Upper lobe of right lung (tissue), 1 donor: Measurements from ENCODE around the gene CHSY3. TPM values are rescaled to one million over a fixed set of nuclear protein-coding genes. Genes with fewer than 3 reads are reported as not detected.

ENCODE experiments used
- ATAC-seq: fragments of 200-7000 bp; cut with Tn5 transposase; one replicate; pipeline ENCODE4 v1.9.1; 2020; ENCODE audit warnings: mild to moderate bottlenecking, moderate library complexity
- DNase-seq: peaks from one replicate; pipeline ENCODE4 v3.0.0-alpha.2; 2020
- H3K27ac ChIP-seq: fragments of 200-600 bp; one replicate; pipeline ENCODE4 v1.8.0; 2022
- H3K27me3 ChIP-seq: fragments of 200-600 bp; one replicate; pipeline ENCODE4 v1.8.0; 2022; ENCODE audit warnings: mild to moderate bottlenecking
- H3K36me3 ChIP-seq: fragments of 200-600 bp; one replicate; pipeline ENCODE4 v1.8.0; 2022
- H3K4me1 ChIP-seq: fragments of 200-600 bp; one replicate; pipeline ENCODE4 v1.8.0; 2022
- H3K4me3 ChIP-seq: fragments of 200-600 bp; one replicate; pipeline ENCODE4 v1.8.0; 2022; ENCODE audit warnings: mild to moderate bottlenecking
- H3K9me3 ChIP-seq: fragments of 200-600 bp; one replicate; pipeline ENCODE4 v1.8.0; 2022
- intact Hi-C: fragments of 100-400 bp; cut with DNase I; formaldehyde crosslinking; loops from one replicate; pipeline ENCODE4 v1.11.0; 2022
- total RNA-seq: library from RNA; stranded (reverse); fragmentation: NEBNext Ultra II Directional; extraction: Animal tissue kit (Norgen Biotek cat#: 25700); gene quantifications from one replicate; pipeline ENCODE4 v1.2.1, GENCODE V29; 2021
- TF ChIP-seq, protein P1 (sequence below): fragments of 200-600 bp; IDR thresholded peaks from one replicate; pipeline ENCODE4 v1.8.0; 2022; ENCODE audit warnings: antibody characterized with exemption
- donor health status: DM: no; HTN: yes; CAD: no; lungs with severe emphysema.

Gene CHSY3
- total RNA-seq, 1 donor from 2014 or later: 5.7 TPM

DNA sequence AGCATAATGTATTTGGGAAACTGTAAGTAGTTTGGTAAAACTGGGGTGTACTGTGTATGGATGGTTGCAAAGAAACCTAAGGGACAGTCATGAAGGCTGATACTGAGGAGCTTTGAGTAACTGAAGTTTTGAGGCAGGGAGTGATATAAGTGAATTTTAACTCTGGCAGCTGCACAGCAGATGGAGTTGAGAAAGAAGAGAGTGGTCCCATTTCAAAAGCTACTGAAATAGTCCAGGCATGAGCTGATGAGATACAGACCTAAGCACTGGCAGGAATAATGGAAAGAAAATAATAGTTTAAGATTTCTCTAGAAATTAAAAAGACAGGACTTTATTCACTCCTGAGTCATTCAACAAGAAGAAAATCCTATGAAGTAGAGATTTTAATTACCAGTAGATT is 232.0 kb downstream of the CHSY3 start:
- Histone ChIP-seq H3K9me3 (no peaks in the 10 kb centered on the region), H3K36me3 (no peaks in the 10 kb centered on the region), H3K27me3 (no peaks in the 10 kb centered on the region), H3K27ac (no peak overlapping the region), H3K4me1 (no peaks in the 10 kb centered on the region), H3K4me3 (no peak overlapping the region)
- intact Hi-C loops: no loop called here
- ATAC-seq (no peak), DNase-seq (no peak)
- TF ChIP-seq, protein P1, sequence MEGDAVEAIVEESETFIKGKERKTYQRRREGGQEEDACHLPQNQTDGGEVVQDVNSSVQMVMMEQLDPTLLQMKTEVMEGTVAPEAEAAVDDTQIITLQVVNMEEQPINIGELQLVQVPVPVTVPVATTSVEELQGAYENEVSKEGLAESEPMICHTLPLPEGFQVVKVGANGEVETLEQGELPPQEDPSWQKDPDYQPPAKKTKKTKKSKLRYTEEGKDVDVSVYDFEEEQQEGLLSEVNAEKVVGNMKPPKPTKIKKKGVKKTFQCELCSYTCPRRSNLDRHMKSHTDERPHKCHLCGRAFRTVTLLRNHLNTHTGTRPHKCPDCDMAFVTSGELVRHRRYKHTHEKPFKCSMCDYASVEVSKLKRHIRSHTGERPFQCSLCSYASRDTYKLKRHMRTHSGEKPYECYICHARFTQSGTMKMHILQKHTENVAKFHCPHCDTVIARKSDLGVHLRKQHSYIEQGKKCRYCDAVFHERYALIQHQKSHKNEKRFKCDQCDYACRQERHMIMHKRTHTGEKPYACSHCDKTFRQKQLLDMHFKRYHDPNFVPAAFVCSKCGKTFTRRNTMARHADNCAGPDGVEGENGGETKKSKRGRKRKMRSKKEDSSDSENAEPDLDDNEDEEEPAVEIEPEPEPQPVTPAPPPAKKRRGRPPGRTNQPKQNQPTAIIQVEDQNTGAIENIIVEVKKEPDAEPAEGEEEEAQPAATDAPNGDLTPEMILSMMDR: no peak

DNA sequence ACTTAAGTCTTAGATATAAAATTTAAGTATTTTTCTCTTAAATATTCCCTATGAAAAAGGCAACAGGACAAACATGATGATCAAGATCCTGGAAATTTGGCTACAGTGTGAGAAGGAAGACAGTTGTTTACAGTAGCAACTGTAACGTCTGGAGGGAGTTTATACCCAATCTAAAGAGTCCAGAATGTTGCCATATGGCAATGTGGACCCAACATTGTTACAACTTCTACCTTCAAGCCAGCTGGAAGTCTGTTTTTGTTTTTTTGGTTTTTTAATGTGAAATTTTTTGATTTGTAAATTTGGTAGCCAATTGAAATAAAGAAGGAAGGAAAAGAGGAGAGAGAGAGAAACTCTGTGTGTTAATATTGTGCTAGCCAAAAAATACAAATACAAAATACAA is 233.4 kb downstream of the CHSY3 start:
- Histone ChIP-seq H3K27me3 (no peaks in the 10 kb centered on the region), H3K4me3 (no peak overlapping the region), H3K36me3 (no peaks in the 10 kb centered on the region), H3K27ac (no peak overlapping the region), H3K4me1 (no peaks in the 10 kb centered on the region), H3K9me3 (no peaks in the 10 kb centered on the region)
- intact Hi-C loops: no loop called here
- no peak for DNase-seq
- ATAC-seq: no peak
- TF ChIP-seq, protein P1: no peak

DNA sequence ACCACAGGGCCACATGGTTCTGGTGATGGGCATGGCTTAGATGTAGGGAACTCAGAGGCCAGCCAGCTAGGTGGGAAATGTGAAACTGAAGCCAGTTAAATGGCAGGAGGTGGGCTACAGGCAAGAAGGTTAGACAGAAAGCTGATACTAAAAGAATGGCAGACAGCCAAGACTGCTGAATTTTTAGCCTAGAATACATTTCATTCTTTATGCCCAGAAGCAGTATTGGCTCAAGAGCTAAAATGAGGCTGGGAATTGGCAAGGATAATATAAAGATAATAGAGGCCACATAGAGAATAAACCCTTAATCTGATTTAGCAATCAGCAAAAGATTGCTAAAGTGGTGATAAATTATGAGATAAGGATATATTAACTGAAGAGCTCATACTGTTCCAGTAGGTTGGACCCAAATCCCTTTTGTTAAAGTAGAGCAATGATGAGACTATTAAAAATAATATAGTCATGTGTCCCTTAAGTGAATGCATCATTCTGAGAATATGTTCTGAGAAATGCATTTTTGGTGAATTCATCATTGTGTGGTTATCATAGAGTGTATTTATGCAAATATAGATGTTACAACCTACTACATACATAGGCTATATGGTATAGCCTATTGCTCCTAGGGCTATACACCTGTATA is 234.3 kb downstream of the CHSY3 start:
- Histone ChIP-seq H3K27ac (no peak overlapping the region), H3K4me3 (no peak overlapping the region)
- intact Hi-C loops: no loop called here

DNA sequence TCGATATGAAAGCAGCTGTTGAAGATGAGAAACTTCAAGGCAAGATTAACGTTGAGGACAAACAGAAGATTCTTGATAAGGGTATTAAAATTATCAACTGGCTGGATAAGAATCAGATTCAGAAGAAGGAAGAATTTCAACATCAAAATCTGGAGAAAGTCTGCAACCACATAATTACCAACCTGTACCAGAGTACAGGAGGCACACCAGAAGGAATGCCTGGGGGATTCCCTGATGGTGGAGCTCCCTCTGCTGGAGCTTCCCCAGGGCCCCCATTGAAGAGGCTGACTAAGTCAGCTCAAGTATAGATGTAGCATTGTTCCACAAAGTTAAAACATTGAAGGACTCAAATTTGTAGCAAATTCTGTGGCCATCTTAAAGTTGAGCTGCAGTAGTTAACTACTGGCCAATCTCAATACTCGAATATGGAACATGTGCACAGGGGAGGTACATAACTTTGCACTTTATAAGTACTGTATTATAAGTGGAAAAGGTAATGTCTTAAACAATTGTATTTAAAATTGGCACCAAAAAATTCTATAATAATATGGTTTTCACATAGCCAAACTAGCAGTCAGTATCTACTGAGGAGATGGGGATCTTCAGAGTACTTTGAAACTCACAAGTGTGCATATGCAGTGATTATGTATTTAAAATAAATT is 237.5 kb downstream of the CHSY3 start:
- H3K27ac ChIP-seq: no peak overlapping the region
- no peaks in the 10 kb centered on the region for H3K4me1 ChIP-seq
- TF ChIP-seq, protein P1: peak; percentile 49
- H3K4me3 ChIP-seq: no peak overlapping the region
- intact Hi-C loops: no loop called here
- H3K27me3 ChIP-seq: no peaks in the 10 kb centered on the region
- DNase-seq: peak; percentile 64
- H3K9me3 ChIP-seq: no peaks in the 10 kb centered on the region
- ATAC-seq: peak; percentile 86
- H3K36me3 ChIP-seq: no peaks in the 10 kb centered on the region

More for the DNA sequence above, 234.3 kb downstream of the CHSY3 start:
- TF ChIP-seq, protein P1: no peak
- H3K9me3 ChIP-seq: no peaks in the 10 kb centered on the region
- no peaks in the 10 kb centered on the region for H3K27me3 ChIP-seq
- DNase-seq: no peak
- H3K4me1 ChIP-seq: no peaks in the 10 kb centered on the region
- no peaks in the 10 kb centered on the region for H3K36me3 ChIP-seq
- ATAC-seq: no peak

DNA sequence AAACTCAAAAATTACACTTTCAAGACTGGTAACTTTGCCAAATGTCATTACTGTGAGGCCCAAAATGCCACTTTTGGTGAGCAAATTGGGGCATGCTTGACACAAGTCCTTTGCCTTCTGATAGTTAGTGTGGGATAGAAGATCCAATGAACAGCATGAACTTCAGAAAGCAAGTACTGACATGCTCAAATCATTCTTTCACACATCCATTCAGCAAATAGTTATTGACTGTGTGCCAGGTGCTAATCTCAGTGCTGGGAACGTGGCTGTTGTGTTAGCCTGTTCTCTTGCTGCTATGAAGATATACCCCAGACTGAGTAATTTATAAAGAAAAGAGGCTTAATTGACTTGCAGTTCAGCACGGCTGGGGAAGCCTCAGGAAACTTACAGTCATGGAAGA is 247.0 kb downstream of the CHSY3 start:
- H3K36me3 ChIP-seq: no peaks in the 10 kb centered on the region
- intact Hi-C loops: no loop called here
- no peak overlapping the region for H3K4me3 ChIP-seq
- H3K9me3 ChIP-seq: no peaks in the 10 kb centered on the region
- TF ChIP-seq, protein P1: no peak
- H3K27me3 ChIP-seq: no peaks in the 10 kb centered on the region
- DNase-seq: no peak
- ATAC-seq: no peak
- peaks cover 7% of the 10 kb centered on the region for H3K4me1 ChIP-seq
- H3K27ac ChIP-seq: no peak overlapping the region
